Stimulated activated CD8-positive, alpha-beta memory T cell treated with anti-CD3 and anti-CD28 coated beads, Interleukin-2, amount 100 ng/mL, for 1 hour (primary cell): ENCODE measurements around the gene LDAH.

Experiments used
- DNase-seq, 2 donors: peaks; one replicate each; pipeline ENCODE4 v3.0.0-alpha.2; 2020; ENCODE audit warnings: low read depth in 2 of 2

LDAH gene

GRCh38 chr2:20638646-20639430, 184.1 kb downstream of the LDAH start:
- DNase-seq = no peak

- no peak for DNase-seq
Measured at GRCh38 chr2:20638014-20638413, 184.9 kb downstream of the LDAH start.

GRCh38 chr2:20637147-20637546, 185.8 kb downstream of the LDAH start:
- no peak for DNase-seq

DNA sequence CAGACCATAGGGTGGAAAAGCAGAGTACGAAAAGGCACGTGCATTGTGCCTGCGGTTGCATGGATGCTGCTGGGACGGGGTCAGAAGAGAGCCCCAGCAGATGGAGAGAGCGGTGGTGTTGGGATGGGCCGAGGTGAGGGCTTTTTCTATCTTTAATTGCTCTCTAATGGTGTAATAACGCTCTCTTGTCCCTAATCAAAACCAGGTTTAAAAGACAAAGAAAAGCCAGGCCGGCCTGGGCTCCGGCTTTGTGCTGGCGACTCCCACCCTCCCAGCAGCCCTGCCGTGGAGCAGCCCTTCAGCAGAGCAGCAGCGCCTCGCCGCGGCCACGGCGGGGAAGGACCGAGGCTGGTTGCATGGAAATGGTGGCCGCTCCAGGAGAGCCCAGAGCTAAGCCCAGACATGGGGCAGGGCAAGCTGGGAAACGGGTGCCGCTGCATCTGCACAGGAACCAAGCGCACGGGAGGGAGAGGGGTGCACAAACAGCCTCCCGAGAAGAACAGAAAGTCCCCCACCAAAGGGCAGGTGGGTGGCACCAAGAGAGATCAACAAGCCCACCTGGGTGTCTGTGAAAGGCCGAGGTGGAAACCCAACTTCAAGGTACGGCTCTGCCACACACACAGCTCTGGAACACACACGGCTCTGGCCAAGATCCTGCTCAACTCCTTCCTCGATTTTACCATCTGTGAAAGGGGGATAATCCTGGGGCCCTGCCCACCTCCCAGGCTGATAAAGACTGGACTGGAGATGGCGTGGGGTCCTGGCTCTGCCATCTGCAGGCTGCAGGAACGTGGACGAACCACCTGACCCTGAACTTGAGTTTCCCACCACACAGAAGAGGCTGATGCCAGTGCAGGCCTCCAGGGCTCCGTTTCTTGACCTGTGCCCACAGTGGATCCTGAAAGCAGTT, 187.0 kb downstream of the LDAH start:
- DNase-seq = no peak

GRCh38 chr2:20635113-20635510, 187.8 kb downstream of the LDAH start:
- no peak for DNase-seq

GRCh38 chr2:20634507-20635112, 188.3 kb downstream of the LDAH start:
- no peak for DNase-seq
